HepG2 (cell line): ENCODE measurements around the gene IGF2BP3. TPM values are rescaled to one million over a fixed set of nuclear protein-coding genes. Genes with fewer than 3 reads are reported as not detected.

Experiments used
- HCFC1 ChIP-seq: fragments of 150-350 bp; IDR thresholded peaks from 2 replicates; pipeline ENCODE4 v1.6.1; 2014; ENCODE audit warnings: low read depth, low read length
- HNF1A ChIP-seq, 2 experiments: sonication (generic) in 1 of 2; formaldehyde crosslinking in 1 of 2; IDR thresholded peaks; 2 replicates each; pipeline versions ENCODE4 v1.4.0 to v1.6.1; 2016 to 2020; ENCODE audit warnings: borderline replicate concordance in 1 of 2, low read depth in 1 of 2, mild to moderate bottlenecking in 1 of 2, missing genetic modification reagents in 1 of 2
- KLF13 ChIP-seq: sonication (generic); formaldehyde crosslinking; IDR thresholded peaks from 2 replicates; pipeline ENCODE4 v1.4.0; 2020; ENCODE audit warnings: mild to moderate bottlenecking, missing genetic modification reagents
- MEIS2 ChIP-seq: sonication (generic); formaldehyde crosslinking; IDR thresholded peaks from 2 replicates; pipeline ENCODE4 v1.9.0; 2021; ENCODE audit warnings: mild to moderate bottlenecking, missing genetic modification reagents
- NFAT5 ChIP-seq: sonication (generic); formaldehyde crosslinking; IDR thresholded peaks from 2 replicates; pipeline ENCODE4 v1.4.0; 2020; ENCODE audit warnings: missing genetic modification reagents
- NFKBIZ ChIP-seq: IDR thresholded peaks from 2 replicates; pipeline ENCODE4 v1.6.1; 2018; ENCODE audit warnings: missing genetic modification reagents, missing compliant biosample characterization
- NR0B2 ChIP-seq: sonication (generic); formaldehyde crosslinking; IDR thresholded peaks from 2 replicates; pipeline ENCODE4 v1.4.0; 2020; ENCODE audit warnings: mild to moderate bottlenecking, missing genetic modification reagents
- POLR2G ChIP-seq: fragments of 200-400 bp; formaldehyde crosslinking; IDR thresholded peaks from 2 replicates; pipeline ENCODE4 v1.6.1; 2018; ENCODE audit warnings: mild to moderate bottlenecking, low read depth, low read length, moderate library complexity
- SAFB2 ChIP-seq: sonication (generic); formaldehyde crosslinking; IDR thresholded peaks from 2 replicates; pipeline ENCODE4 v1.5.1; 2020; ENCODE audit warnings: missing genetic modification reagents, low read depth, mild to moderate bottlenecking, borderline replicate concordance
- ZFP62 ChIP-seq: sonication (generic); formaldehyde crosslinking; IDR thresholded peaks from 2 replicates; pipeline ENCODE4 v1.4.0; 2020; ENCODE audit warnings: missing genetic modification reagents
- ZNF276 ChIP-seq: sonication (generic); formaldehyde crosslinking; IDR thresholded peaks from 2 replicates; pipeline ENCODE4 v1.4.0; 2020; ENCODE audit warnings: mild to moderate bottlenecking, low read depth, missing genetic modification reagents
- ZNF598 ChIP-seq: sonication (generic); formaldehyde crosslinking; IDR thresholded peaks from 2 replicates; pipeline ENCODE4 v1.5.1; 2020; ENCODE audit warnings: mild to moderate bottlenecking, missing genetic modification reagents, borderline replicate concordance
- ZNF7 ChIP-seq: IDR thresholded peaks from 2 replicates; pipeline ENCODE4 v1.6.1; 2016; ENCODE audit warnings: missing biosample characterization, missing genetic modification reagents
- polyA plus RNA-seq, 8 experiments: library from polyadenylated mRNA; depleted of rRNA in 3 of 8; stranded (reverse) in 7 of 8; unstranded in 1 of 8; fragments of >200 nt; fragmentation: Illumina TruSeq in 4 of 8; extraction: Trizol in 4 of 8; gene quantifications; 2 replicates each; pipeline versions ENCODE4 v1.2.1 to v1.2.3, GENCODE V29; 2011 to 2016; ENCODE audit warnings: low read depth in 4 of 8, missing spikeins in 1 of 8, mixed read lengths in 1 of 8; ENCODE audit not compliant: insufficient read depth in 1 of 8
- total RNA-seq, 5 experiments: library from RNA; depleted of rRNA; stranded (reverse); fragments of >200 nt; fragmentation: Illumina TruSeq; extraction: Trizol; gene quantifications; 2 replicates each; pipeline ENCODE4 v1.2.3, GENCODE V29; 2016; ENCODE audit warnings: low read depth in 1 of 5

IGF2BP3 gene
- total and polyA plus RNA-seq, 2 of the 13 experiments (the other 11 are each of a cell fraction or from before 2014, with no cell fraction given) = 37.7 to 39.5 TPM

- 0 out of 2 replicates have a peak, but pooled peaks have one; percentile 50 for TF ChIP-seq ZNF276 (CRISPR knock-in tag)
- TF ChIP-seq MEIS2 (CRISPR knock-in tag) = 0 out of 2 replicates have a peak, but pooled peaks have one; percentile 14
- TF ChIP-seq HCFC1 = peak; percentile 32; the same call in 1 of the 2 replicates
- TF ChIP-seq ZNF598 = peak; percentile 90
- no peak for TF ChIP-seq ZFP62
- TF ChIP-seq NFKBIZ (CRISPR knock-in tag) = peak; percentile 60; the same call in 1 of the 2 replicates
- TF ChIP-seq NFAT5 = 0 out of 2 replicates have a peak, but pooled peaks have one; percentile 19
- peak; percentile 97 for TF ChIP-seq POLR2G
- TF ChIP-seq SAFB2 (CRISPR knock-in tag) = peak; percentile 90
- TF ChIP-seq KLF13 (CRISPR knock-in tag) = no peak
- no peak for TF ChIP-seq HNF1A (IDR thresholded peaks at IDR 0.05; ENCODE audit: low read depth)
- peak; percentile 66; the same call in 1 of the 2 replicates for TF ChIP-seq HNF1A (CRISPR knock-in tag; IDR thresholded peaks at IDR 0.05; ENCODE audit: borderline replicate concordance)
- no peak for TF ChIP-seq ZNF7 (CRISPR knock-in tag)
- no peak for TF ChIP-seq NR0B2
These were observed 171.2 kb downstream of the IGF2BP3 start, which contains the start of gene MALSU1 (continued) for GRCh38 chr7:23298885-23299769.
